GM21526 (cell line): Measurements from ENCODE around the gene DQX1.
A peak's percentile ranks its signal among the peaks of the same experiment; 100 is the strongest.

Experiments
- ATAC-seq: cut with Tn5 transposase; IDR thresholded peaks from one replicate; pipeline ENCODE4 v1.9.1; 2021; ENCODE audit warnings: moderate library complexity; ENCODE audit not compliant: unreplicated experiment, low FRiP score

Gene DQX1

GRCh38 chr2:74555610-74556103 is 29.6 kb upstream of the DQX1 start:
- ATAC-seq = no peak

- ATAC-seq = peak; percentile 37
Observed at GRCh38 chr2:74554820-74555531, 28.9 kb upstream of the DQX1 start.

- ATAC-seq = peak; percentile 46
Observed at GRCh38 chr2:74553892-74554819, 28.1 kb upstream of the DQX1 start, which contains the start of the genes DOK1 and LOXL3. Gene DOK1, plus strand, starts transcription at chr2:74554720. Its CDS starts 35 bp downstream, at chr2:74554755. Gene LOXL3, minus strand, starts transcription at chr2:74553942. Its CDS starts 1,308 bp downstream, at chr2:74552634.

GRCh38 chr2:74552914-74553811 is 27.1 kb upstream of the DQX1 start:
- ATAC-seq = no peak

GRCh38 chr2:74551942-74552913 is 26.2 kb upstream of the DQX1 start:
- ATAC-seq = no peak

- ATAC-seq = no peak
Observed at GRCh38 chr2:74551530-74551929, 25.5 kb upstream of the DQX1 start.

GRCh38 chr2:74550231-74550630 is 24.2 kb upstream of the DQX1 start:
- ATAC-seq = no peak

GRCh38 chr2:74548900-74549826 is 23.1 kb upstream of the DQX1 start:
- ATAC-seq = no peak

- no peak for ATAC-seq
Observed at GRCh38 chr2:74548285-74548899, 22.4 kb upstream of the DQX1 start.

GRCh38 chr2:74546004-74546403 is 20.0 kb upstream of the DQX1 start:
- ATAC-seq = no peak

GRCh38 chr2:74544634-74545033 is 18.6 kb upstream of the DQX1 start:
- no peak for ATAC-seq

GRCh38 chr2:74542978-74543377 is 16.9 kb upstream of the DQX1 start:
- ATAC-seq = no peak

GRCh38 chr2:74540291-74540690 is 14.3 kb upstream of the DQX1 start:
- ATAC-seq = no peak

GRCh38 chr2:74538881-74539339 is 12.9 kb upstream of the DQX1 start:
- no peak for ATAC-seq

GRCh38 chr2:74537140-74537539 is 11.1 kb upstream of the DQX1 start:
- ATAC-seq = no peak

- no peak for ATAC-seq
Observed at GRCh38 chr2:74536166-74536950, 10.3 kb upstream of the DQX1 start.

GRCh38 chr2:74535440-74535965 is 9.5 kb upstream of the DQX1 start:
- ATAC-seq = no peak
